Liver (tissue), 3 donors: ENCODE data around the gene FMN1.

Experiments used
- FOXA1 ChIP-seq: IDR thresholded peaks from 2 replicates; pipeline ENCODE4 v1.6.1; 2016; ENCODE audit warnings: antibody characterized with exemption
- HNF4G ChIP-seq: IDR thresholded peaks from 2 replicates; pipeline ENCODE4 v1.6.1; 2016; ENCODE audit warnings: antibody characterized with exemption
- JUND ChIP-seq, 2 donors: IDR thresholded peaks; 2 replicates each; pipeline ENCODE4 v1.6.1; 2016; ENCODE audit warnings: antibody characterized with exemption in 2 of 2
- RAD21 ChIP-seq, 2 donors: IDR thresholded peaks; 2 replicates each; pipeline ENCODE4 v1.6.1; 2016; ENCODE audit warnings: antibody characterized with exemption in 2 of 2, mild to moderate bottlenecking in 2 of 2
- TF ChIP-seq, protein P1 (sequence below): fragments of 150-350 bp; IDR thresholded peaks from 2 replicates; pipeline ENCODE4 v1.5.1; 2017; ENCODE audit warnings: improper control_type of control experiment, low read depth, low read length; ENCODE audit not compliant: missing input control
- TF ChIP-seq, protein P2 (sequence below): IDR thresholded peaks from 2 replicates; pipeline ENCODE4 v1.6.1; 2016; ENCODE audit warnings: antibody characterized with exemption, mild to moderate bottlenecking
- donor health status: healthy.
- donor health status: healthy.

GRCh38 chr15:33095641-33096040 is 98.9 kb downstream of the FMN1 start:
- TF ChIP-seq, protein P1, sequence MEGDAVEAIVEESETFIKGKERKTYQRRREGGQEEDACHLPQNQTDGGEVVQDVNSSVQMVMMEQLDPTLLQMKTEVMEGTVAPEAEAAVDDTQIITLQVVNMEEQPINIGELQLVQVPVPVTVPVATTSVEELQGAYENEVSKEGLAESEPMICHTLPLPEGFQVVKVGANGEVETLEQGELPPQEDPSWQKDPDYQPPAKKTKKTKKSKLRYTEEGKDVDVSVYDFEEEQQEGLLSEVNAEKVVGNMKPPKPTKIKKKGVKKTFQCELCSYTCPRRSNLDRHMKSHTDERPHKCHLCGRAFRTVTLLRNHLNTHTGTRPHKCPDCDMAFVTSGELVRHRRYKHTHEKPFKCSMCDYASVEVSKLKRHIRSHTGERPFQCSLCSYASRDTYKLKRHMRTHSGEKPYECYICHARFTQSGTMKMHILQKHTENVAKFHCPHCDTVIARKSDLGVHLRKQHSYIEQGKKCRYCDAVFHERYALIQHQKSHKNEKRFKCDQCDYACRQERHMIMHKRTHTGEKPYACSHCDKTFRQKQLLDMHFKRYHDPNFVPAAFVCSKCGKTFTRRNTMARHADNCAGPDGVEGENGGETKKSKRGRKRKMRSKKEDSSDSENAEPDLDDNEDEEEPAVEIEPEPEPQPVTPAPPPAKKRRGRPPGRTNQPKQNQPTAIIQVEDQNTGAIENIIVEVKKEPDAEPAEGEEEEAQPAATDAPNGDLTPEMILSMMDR = no peak
- TF ChIP-seq RAD21 (IDR thresholded peaks at IDR 0.05) (no peak), FOXA1 (no peak), JUND (IDR thresholded peaks at IDR 0.05) (no peak), HNF4G (no peak)
- TF ChIP-seq, protein P2, sequence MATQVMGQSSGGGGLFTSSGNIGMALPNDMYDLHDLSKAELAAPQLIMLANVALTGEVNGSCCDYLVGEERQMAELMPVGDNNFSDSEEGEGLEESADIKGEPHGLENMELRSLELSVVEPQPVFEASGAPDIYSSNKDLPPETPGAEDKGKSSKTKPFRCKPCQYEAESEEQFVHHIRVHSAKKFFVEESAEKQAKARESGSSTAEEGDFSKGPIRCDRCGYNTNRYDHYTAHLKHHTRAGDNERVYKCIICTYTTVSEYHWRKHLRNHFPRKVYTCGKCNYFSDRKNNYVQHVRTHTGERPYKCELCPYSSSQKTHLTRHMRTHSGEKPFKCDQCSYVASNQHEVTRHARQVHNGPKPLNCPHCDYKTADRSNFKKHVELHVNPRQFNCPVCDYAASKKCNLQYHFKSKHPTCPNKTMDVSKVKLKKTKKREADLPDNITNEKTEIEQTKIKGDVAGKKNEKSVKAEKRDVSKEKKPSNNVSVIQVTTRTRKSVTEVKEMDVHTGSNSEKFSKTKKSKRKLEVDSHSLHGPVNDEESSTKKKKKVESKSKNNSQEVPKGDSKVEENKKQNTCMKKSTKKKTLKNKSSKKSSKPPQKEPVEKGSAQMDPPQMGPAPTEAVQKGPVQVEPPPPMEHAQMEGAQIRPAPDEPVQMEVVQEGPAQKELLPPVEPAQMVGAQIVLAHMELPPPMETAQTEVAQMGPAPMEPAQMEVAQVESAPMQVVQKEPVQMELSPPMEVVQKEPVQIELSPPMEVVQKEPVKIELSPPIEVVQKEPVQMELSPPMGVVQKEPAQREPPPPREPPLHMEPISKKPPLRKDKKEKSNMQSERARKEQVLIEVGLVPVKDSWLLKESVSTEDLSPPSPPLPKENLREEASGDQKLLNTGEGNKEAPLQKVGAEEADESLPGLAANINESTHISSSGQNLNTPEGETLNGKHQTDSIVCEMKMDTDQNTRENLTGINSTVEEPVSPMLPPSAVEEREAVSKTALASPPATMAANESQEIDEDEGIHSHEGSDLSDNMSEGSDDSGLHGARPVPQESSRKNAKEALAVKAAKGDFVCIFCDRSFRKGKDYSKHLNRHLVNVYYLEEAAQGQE = no peak
